NCI-H226 (cell line): Measurements from ENCODE around the gene SYNPO2L.
A peak's percentile ranks its signal among the peaks of the same experiment; 100 is the strongest.

Experiments
- DNase-seq: peaks from one replicate; pipeline ENCODE4 v3.0.0-alpha.2; 2015

SYNPO2L gene

GRCh38 chr10:73614720-73615119, 41.1 kb downstream of the SYNPO2L start:
- no peak for DNase-seq

GRCh38 chr10:73609116-73609515, 46.7 kb downstream of the SYNPO2L start:
- DNase-seq = no peak

GRCh38 chr10:73601486-73601921, 54.3 kb downstream of the SYNPO2L start:
- DNase-seq = peak; percentile 57

GRCh38 chr10:73597346-73597745, 58.5 kb downstream of the SYNPO2L start:
- DNase-seq = peak; percentile 33
